HepG2 (cell line): ENCODE measurements around the gene TMTC4. TPM values are rescaled to one million over a fixed set of nuclear protein-coding genes. Genes with fewer than 3 reads are reported as not detected.

ENCODE experiments used
- ATM ChIP-seq: fragments of 450-650 bp; IDR thresholded peaks from 2 replicates; pipeline ENCODE4 v1.7.1; 2017; ENCODE audit warnings: mild to moderate bottlenecking, borderline replicate concordance
- ETV5 ChIP-seq: IDR thresholded peaks from 2 replicates; pipeline ENCODE4 v1.6.1; 2018; ENCODE audit warnings: missing biosample characterization, missing genetic modification reagents, inconsistent platforms, borderline replicate concordance
- GABPB1 ChIP-seq: IDR thresholded peaks from 2 replicates; pipeline ENCODE4 v1.6.1; 2016; ENCODE audit warnings: mild to moderate bottlenecking, missing genetic modification reagents, moderate library complexity, missing compliant biosample characterization
- KAT2B ChIP-seq: fragments of 150-350 bp; IDR thresholded peaks from 2 replicates; pipeline ENCODE4 v1.6.1; 2014; ENCODE audit warnings: low read depth, low read length, borderline replicate concordance
- KDM2A ChIP-seq: sonication (generic); formaldehyde crosslinking; IDR thresholded peaks from 2 replicates; pipeline ENCODE4 v1.4.0; 2020; ENCODE audit warnings: low read depth, missing genetic modification reagents, borderline replicate concordance
- KLF13 ChIP-seq: sonication (generic); formaldehyde crosslinking; IDR thresholded peaks from 2 replicates; pipeline ENCODE4 v1.4.0; 2020; ENCODE audit warnings: mild to moderate bottlenecking, missing genetic modification reagents
- POLR2AphosphoS2 ChIP-seq: IDR thresholded peaks from 2 replicates; pipeline ENCODE4 v1.6.1; 2011; ENCODE audit warnings: low read depth, low read length, improper control_type of control experiment
- PTBP1 ChIP-seq: fragments of 200-400 bp; formaldehyde crosslinking; IDR thresholded peaks from 2 replicates; pipeline ENCODE4 v1.6.1; 2018; ENCODE audit warnings: low read length, low read depth; ENCODE audit not compliant: poor library complexity, severe bottlenecking
- SAFB2 ChIP-seq: sonication (generic); formaldehyde crosslinking; IDR thresholded peaks from 2 replicates; pipeline ENCODE4 v1.5.1; 2020; ENCODE audit warnings: missing genetic modification reagents, low read depth, mild to moderate bottlenecking, borderline replicate concordance
- SKI ChIP-seq: fragments of 450-650 bp; IDR thresholded peaks from one replicate; pipeline ENCODE4 v1.6.1; 2018; ENCODE audit warnings: mild to moderate bottlenecking; ENCODE audit not compliant: partially characterized antibody
- TARDBP ChIP-seq: sonication (generic); formaldehyde crosslinking; IDR thresholded peaks from 2 replicates; pipeline ENCODE4 v1.8.0; 2022; ENCODE audit warnings: mild to moderate bottlenecking, missing genetic modification reagents
- YEATS2 ChIP-seq: sonication (generic); formaldehyde crosslinking; IDR thresholded peaks from 2 replicates; pipeline ENCODE4 v1.4.0; 2020; ENCODE audit warnings: missing genetic modification reagents, borderline replicate concordance
- ZFP90 ChIP-seq: sonication (generic); formaldehyde crosslinking; IDR thresholded peaks from 2 replicates; pipeline ENCODE4 v1.8.0; 2022; ENCODE audit warnings: missing genetic modification reagents, mild to moderate bottlenecking, inconsistent platforms, borderline replicate concordance
- ZKSCAN1 ChIP-seq: fragments of 150-350 bp; IDR thresholded peaks from 2 replicates; pipeline ENCODE4 v1.6.1; 2014; ENCODE audit warnings: low read length
- ZNF614 ChIP-seq: IDR thresholded peaks from 2 replicates; pipeline ENCODE4 v1.6.1; 2018; ENCODE audit warnings: missing biosample characterization, missing genetic modification reagents, inconsistent platforms, borderline replicate concordance
- ZNF768 ChIP-seq: sonication (generic); formaldehyde crosslinking; IDR thresholded peaks from 2 replicates; pipeline ENCODE4 v1.4.0; 2020; ENCODE audit warnings: missing genetic modification reagents
- ZNF777 ChIP-seq: sonication (generic); formaldehyde crosslinking; IDR thresholded peaks from 2 replicates; pipeline ENCODE4 v1.4.0; 2020; ENCODE audit warnings: missing genetic modification reagents
- ZNF883 ChIP-seq: sonication (generic); formaldehyde crosslinking; IDR thresholded peaks from 2 replicates; pipeline ENCODE4 v1.5.1; 2020; ENCODE audit warnings: mild to moderate bottlenecking, missing genetic modification reagents; ENCODE audit errors: not compliant biosample characterization
- ZSCAN5A ChIP-seq: sonication (generic); formaldehyde crosslinking; IDR thresholded peaks from 2 replicates; pipeline ENCODE4 v1.8.0; 2022; ENCODE audit warnings: mild to moderate bottlenecking, missing genetic modification reagents, borderline replicate concordance
- polyA plus RNA-seq, 8 experiments: library from polyadenylated mRNA; depleted of rRNA in 3 of 8; stranded (reverse) in 7 of 8; unstranded in 1 of 8; fragments of >200 nt; fragmentation: Illumina TruSeq in 4 of 8; extraction: Trizol in 4 of 8; gene quantifications; 2 replicates each; pipeline versions ENCODE4 v1.2.1 to v1.2.3, GENCODE V29; 2011 to 2016; ENCODE audit warnings: low read depth in 4 of 8, missing spikeins in 1 of 8, mixed read lengths in 1 of 8; ENCODE audit not compliant: insufficient read depth in 1 of 8
- total RNA-seq, 5 experiments: library from RNA; depleted of rRNA; stranded (reverse); fragments of >200 nt; fragmentation: Illumina TruSeq; extraction: Trizol; gene quantifications; 2 replicates each; pipeline ENCODE4 v1.2.3, GENCODE V29; 2016; ENCODE audit warnings: low read depth in 1 of 5
- TF ChIP-seq, protein P1 (sequence below): sonication (generic); formaldehyde crosslinking; IDR thresholded peaks from 2 replicates; pipeline ENCODE4 v1.4.0; 2020; ENCODE audit warnings: mild to moderate bottlenecking, missing genetic modification reagents
- TF ChIP-seq, protein P2 (sequence below): sonication (generic); formaldehyde crosslinking; IDR thresholded peaks from 2 replicates; pipeline ENCODE4 v1.8.1; 2022; ENCODE audit warnings: mild to moderate bottlenecking, missing genetic modification reagents

The TMTC4 gene
- total and polyA plus RNA-seq, 2 of the 13 experiments (the other 11 are each of a cell fraction or from before 2014, with no cell fraction given): 16.0 to 22.6 TPM

DNA sequence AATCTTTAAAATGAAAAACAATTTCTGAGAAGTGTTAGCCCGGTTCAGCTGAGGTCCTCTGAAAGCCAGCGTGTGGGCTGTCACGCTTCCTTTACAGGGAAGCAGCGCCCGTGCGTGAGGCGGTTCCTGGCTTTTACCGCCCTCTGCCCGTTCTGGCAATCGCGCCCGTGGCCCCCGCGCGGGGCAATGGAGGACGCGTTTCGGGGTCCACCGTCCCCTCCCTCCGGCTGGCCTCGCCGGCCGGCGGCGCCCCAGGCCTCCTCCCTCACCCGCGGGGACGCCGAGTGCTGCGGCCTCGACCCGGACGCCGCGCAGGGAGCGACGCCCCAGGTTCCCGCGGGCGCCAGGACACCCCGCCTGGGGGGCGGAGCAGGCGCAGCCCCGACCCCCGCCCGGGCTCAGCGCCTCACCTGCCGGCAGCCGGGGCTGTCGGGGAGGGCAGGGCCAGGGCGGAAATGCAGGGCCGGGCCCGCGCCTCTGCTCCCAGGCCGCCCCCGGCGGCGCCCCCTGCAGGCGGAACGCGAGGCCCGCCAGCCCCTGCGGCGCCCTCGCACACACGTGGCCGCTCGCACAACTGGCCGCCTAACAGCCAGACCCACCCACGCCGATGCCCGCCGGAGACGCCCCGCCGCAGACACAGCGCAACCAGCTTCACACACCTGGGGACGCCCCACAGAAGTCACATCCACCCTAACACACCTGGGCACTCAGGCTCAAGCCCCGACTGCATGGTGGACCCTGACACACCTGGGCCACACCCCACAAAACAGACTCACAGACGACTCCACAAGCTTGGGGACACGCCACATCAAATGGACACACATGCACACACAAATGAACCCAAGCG, 86.0 kb downstream of the TMTC4 start, which contains the start of gene GGACT (continued):
- TF ChIP-seq, protein P1, sequence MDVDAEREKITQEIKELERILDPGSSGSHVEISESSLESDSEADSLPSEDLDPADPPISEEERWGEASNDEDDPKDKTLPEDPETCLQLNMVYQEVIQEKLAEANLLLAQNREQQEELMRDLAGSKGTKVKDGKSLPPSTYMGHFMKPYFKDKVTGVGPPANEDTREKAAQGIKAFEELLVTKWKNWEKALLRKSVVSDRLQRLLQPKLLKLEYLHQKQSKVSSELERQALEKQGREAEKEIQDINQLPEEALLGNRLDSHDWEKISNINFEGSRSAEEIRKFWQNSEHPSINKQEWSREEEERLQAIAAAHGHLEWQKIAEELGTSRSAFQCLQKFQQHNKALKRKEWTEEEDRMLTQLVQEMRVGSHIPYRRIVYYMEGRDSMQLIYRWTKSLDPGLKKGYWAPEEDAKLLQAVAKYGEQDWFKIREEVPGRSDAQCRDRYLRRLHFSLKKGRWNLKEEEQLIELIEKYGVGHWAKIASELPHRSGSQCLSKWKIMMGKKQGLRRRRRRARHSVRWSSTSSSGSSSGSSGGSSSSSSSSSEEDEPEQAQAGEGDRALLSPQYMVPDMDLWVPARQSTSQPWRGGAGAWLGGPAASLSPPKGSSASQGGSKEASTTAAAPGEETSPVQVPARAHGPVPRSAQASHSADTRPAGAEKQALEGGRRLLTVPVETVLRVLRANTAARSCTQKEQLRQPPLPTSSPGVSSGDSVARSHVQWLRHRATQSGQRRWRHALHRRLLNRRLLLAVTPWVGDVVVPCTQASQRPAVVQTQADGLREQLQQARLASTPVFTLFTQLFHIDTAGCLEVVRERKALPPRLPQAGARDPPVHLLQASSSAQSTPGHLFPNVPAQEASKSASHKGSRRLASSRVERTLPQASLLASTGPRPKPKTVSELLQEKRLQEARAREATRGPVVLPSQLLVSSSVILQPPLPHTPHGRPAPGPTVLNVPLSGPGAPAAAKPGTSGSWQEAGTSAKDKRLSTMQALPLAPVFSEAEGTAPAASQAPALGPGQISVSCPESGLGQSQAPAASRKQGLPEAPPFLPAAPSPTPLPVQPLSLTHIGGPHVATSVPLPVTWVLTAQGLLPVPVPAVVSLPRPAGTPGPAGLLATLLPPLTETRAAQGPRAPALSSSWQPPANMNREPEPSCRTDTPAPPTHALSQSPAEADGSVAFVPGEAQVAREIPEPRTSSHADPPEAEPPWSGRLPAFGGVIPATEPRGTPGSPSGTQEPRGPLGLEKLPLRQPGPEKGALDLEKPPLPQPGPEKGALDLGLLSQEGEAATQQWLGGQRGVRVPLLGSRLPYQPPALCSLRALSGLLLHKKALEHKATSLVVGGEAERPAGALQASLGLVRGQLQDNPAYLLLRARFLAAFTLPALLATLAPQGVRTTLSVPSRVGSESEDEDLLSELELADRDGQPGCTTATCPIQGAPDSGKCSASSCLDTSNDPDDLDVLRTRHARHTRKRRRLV (CRISPR knock-in tag): no peak
- TF ChIP-seq POLR2AphosphoS2 (no peak), PTBP1 (no peak), KDM2A (CRISPR knock-in tag) (peak; percentile 60; the same call in 1 of the 2 replicates), ZSCAN5A (peak; percentile 68), ZNF614 (no peak), ZNF883 (CRISPR knock-in tag) (peak; percentile 90), SAFB2 (CRISPR knock-in tag) (peak; percentile 66; the same call in 1 of the 2 replicates), ZKSCAN1 (0 out of 2 replicates have a peak, but pooled peaks have one; percentile 27), KLF13 (CRISPR knock-in tag) (no peak), SKI (peak; percentile 26), ATM (no peak), ZNF777 (CRISPR knock-in tag) (peak; percentile 58), YEATS2 (no peak), ZNF768 (CRISPR knock-in tag) (no peak; the same call in 1 of the 2 replicates), ZFP90 (CRISPR knock-in tag) (no peak; the same call in 1 of the 2 replicates), GABPB1 (CRISPR knock-in tag) (peak; percentile 90), TARDBP (CRISPR knock-in tag) (no peak), ETV5 (peak; percentile 73), KAT2B (no peak)
- TF ChIP-seq, protein P2, sequence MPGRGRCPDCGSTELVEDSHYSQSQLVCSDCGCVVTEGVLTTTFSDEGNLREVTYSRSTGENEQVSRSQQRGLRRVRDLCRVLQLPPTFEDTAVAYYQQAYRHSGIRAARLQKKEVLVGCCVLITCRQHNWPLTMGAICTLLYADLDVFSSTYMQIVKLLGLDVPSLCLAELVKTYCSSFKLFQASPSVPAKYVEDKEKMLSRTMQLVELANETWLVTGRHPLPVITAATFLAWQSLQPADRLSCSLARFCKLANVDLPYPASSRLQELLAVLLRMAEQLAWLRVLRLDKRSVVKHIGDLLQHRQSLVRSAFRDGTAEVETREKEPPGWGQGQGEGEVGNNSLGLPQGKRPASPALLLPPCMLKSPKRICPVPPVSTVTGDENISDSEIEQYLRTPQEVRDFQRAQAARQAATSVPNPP (CRISPR knock-in tag): peak; percentile 78
